ELR (cell line): ENCODE measurements around the gene RHOV.

Experiments
- DNase-seq: peaks from one replicate; pipeline ENCODE4 v3.0.0-alpha.2; 2015; ENCODE audit warnings: low read depth

The RHOV gene

DNA sequence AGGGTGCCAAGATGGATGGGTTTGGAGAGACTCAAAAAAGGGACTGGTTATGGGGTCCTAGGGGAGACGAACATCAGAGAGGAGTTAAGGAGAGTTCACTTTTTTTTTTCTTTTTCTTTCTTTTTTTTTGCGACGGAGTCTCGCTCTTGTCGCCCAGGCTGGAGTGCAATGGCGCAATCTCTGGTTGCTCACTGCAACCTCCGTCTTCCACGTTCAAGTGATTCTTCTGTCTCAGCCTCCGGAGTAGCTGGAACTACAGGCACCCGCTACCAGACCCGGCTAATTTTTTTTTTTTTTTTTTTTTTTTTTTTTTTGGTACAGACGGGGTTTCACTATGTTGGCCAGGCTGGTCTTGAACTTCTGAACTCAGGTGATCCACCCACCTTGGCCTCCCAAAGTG lies 29.0 kb downstream of the RHOV start:
- DNase-seq: no peak

DNA sequence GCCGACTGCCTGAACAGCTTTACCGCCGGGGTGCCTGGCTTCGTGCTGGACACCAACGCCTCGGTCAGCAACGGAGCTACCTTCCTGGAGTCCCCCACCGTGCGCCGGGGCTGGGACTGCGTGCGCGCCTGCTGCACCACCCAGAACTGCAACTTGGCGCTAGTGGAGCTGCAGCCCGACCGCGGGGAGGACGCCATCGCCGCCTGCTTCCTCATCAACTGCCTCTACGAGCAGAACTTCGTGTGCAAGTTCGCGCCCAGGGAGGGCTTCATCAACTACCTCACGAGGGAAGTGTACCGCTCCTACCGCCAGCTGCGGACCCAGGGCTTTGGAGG lies 29.4 kb downstream of the RHOV start:
- peak; percentile 31 for DNase-seq

DNA sequence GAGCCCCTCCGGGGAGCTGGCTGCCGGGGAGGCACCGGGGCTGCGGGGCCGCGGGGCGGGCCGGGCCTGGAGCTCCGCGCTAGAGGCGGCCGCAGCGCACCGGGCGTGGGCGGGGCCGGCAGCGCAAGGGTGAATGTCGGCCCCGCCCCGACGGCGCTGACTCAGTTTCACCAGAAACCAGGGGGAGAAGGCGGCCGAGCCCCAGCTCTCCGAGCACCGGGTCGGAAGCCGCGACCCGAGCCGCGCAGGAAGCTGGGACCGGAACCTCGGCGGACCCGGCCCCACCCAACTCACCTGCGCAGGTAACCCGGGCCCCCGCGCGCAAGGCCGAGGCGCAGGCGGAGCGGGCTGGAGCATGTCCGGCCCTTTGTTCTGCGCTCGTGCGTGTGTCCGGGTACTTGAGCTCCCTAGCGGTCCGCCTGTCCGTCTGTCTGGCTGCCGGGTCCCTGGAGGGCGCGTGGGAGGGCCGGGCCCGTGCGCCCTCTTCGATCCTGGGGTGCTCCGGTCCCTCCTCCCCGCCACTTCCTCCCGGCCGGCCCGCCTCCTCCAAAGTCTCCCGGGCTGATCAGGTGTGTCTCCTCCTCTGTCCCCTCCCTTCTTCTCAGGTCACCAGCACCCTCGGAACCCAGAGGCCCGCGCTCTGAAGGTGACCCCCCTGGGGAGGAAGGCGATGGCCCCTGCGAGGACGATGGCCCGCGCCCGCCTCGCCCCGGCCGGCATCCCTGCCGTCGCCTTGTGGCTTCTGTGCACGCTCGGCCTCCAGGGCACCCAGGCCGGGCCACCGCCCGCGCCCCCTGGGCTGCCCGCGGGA lies 29.9 kb downstream of the RHOV start, which contains the start of gene SPINT1:
TSS of gene SPINT1 (plus strand) at position 164 of the 811 bp plus-strand sequence. CDS start at position 671, 507 bp downstream.
- DNase-seq: peak; percentile 16

DNA sequence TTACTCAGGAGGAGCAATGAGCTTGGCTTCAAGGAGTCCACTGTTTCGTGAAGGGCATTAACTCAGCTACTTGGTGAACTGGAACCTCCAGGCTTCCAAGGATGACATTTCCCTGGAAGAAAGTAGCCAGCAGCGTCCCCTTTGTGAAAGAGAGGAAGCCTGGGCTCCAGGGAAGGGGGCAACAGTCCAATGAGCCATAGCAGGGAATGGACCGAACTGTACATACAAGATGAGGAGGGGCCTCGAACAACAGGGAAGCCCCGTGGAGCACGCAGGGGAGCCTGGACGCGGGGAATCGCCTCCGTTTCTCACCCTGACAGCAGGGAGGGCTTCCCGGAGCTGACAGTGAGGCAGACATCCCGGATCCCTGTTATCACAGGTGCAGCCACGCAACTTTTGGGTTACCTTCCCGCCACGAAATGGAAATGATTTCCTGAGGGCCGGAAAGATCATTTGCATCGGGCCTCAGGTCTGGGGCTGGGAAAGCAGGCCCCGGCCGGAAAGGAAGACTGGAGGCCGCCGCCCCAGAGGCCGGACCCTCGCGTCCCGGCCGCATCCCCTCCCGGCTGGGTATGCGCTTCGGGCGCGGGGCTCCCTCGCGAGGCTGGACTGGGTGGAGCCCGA lies 30.7 kb downstream of the RHOV start:
- no peak for DNase-seq

DNA sequence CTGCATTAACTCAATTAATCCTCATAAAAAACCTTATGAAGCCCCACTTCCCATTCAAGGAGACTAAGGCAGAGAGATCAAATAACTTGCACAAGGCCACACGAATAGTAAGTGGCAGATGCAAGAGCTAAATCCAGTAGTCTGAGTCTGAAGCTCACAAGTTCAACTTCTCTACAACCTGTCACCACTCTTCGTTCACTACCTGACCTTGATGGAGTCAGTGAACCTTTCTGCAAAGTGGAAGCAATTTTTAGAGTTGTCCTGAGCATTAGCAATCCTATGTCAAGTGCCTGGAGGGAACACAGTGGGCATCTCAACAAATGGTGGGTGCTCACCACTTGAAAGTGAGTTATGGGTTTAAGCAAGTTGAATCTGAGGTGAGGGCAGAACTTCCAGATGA lies 32.3 kb downstream of the RHOV start:
- DNase-seq: no peak

DNA sequence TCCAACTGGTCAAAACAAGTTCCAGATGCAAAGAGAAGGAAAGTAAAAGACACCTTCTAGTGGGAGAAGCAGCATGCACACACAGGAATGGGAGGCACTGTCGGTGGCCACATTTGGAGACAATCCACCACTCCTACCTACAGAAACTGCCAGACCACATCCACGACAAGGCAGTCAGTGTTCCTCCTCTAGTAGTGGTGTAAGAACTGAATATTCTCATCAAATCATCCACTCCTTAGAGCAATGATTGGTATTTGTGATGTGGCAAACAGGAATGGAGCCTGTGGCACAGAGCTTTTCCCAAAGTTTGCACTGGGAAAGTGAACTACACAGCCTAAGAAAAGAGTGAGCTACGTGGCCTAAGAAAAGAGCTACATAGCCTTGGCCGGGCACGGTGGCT lies 35.3 kb downstream of the RHOV start:
- no peak for DNase-seq

DNA sequence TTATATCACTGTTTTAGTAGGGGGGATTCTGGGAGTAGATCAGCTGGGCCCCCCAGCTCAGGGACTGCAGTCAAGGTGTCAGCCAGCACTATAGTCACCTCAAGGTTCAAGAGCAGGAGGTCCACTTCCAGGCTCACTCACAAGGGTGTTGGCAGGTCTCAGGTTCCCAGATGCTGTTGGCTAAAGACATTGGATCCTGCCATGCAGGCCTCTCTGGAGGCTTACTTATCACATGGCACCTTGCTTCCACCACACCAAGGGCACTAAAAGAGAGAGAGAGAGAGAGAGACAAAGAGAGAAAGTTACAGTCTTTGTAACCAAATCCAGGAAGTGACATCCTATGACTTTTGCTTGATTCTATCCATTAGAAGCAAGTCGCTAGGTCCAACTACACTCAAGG lies 38.0 kb downstream of the RHOV start:
- no peak for DNase-seq

DNA sequence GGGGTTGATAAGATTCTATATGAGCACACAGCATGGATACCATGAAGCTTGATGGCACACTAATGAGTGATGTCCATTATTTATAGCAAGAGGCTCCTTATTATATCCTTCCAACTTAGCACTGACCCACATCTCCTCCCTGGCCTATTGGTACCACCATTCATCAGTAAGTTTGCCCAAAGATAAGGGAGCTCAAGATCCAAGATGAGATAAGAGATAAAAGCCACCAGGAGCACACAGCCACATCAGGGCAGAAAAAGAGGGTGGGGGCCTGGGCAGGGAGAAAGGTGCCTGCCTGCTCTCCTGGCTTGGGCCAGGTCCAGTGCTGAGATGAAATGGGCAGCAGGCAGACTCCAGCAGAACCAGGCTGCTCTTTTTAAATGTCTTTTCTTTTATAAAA lies 41.1 kb downstream of the RHOV start:
- no peak for DNase-seq

DNA sequence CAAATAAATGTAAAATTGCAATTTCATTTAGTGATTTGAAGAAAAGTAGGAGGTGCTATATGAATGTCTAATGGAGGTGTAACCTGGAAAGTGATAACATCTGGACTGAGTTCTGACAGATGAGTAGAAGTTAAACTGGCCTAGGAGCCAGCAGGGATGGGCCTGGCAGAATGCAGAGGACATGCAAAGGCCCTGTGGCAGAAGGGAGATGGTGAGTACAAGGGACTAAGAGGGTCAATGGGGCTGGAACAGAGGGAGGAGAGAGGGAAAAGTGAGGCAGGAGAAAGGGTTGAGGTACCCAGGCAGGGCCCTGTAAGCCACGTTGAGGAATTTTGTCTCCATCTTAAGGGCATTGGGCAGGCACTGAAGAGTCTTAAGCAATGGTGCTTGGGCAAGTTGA lies 42.2 kb downstream of the RHOV start:
- DNase-seq: no peak

DNA sequence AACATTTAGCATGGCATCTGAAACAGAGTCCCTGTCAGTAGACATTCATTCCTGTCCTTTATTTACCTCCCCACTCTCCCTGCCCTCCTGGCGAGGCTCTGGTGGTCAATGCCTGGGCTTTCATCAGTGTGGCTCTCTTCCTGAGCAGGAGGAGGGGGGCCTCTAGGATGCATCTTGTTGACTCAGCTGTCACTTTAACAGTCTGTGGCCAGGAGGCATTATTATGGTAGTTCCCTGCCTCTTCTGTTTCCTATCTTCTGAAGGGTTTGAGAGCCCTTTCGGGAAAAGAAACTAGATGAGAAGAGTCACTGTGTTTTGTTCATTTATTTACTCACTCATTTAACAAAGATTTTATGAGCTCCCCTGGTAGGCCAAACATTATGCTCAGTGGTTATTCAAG lies 43.1 kb downstream of the RHOV start:
- no peak for DNase-seq

DNA sequence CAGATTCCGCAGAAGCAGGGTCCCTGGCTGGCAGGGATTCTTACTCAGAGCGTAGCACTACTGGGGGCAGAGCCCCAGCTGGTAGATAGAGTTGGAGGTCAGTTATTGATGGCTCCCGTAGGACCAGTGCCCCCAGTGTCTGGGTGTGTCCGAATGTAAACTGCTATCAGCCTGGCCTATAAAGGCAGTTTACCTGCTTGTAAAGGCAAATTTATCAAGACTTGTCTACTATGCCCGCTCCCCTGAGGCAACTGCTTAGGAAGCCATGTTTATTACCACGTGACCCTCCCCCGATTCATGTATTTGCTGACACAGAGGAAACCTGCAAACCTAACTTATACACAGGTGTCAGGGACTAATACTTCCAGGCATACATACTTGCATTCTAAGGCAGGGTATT lies 44.9 kb downstream of the RHOV start:
- no peak for DNase-seq

DNA sequence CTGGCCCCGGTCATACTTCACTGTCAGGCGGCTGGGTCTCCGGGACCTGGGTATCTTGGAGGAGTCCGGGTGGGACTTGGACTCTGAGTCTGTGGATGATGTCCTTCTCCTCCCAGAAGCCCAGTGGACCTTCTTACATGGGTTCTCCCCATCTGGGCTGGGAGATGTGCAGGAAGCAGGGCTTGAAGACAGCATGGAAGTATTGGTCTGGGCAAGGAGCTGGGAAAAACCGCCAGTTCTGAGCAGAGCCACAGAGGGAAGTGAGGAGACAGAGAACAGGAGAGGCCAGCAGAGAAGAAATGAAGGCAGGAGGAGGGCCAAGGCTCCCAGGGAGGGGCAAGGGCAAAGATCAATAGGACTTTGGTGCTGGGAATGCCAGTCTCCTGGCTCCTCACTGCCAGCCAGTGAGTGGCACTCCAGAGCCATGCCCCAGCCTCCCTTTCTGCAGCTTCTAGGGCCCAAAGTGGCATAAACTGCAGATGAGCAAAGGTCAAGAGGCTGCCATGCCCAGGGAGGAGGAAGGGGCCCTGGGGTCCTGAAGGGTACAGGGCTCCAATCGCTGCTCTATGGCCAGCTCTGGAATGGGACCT lies 45.5 kb downstream of the RHOV start, which contains the start of gene PPP1R14D:
TSS of gene PPP1R14D (minus strand) at position 262 of the 590 bp plus-strand sequence. CDS start at position 195, 67 bp downstream.
- no peak for DNase-seq

DNA sequence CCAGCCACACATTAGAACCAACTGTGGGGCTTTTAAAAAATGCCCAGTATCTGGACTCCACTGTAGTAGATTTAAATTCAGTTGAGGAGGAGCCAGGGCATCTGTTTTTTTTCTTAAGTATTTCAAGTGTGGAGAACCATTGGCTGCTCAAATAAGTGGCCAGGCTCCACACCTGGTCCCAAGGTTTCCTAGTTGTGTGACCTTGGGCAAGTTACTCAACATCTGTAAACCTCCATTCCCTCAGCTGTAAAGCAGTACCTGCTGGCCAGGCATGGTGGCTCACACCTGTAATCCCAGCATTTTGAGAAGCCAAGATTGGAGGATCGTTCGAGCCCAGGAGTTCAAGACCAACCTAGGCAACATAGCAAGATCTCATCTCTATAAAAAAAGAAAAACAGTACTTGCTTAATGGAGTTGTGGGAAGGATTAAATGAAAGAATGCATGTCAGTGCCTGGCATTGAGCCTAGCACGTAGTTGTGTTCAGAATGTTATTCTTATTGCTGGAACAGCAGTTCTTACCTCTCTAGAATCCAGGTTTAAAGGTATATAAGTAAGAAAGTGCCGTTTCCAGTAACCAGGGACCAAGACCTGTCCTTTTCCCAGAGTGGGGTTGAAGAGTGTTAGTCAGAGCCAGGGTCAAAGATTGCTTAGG lies 47.5 kb downstream of the RHOV start:
- no peak for DNase-seq

DNA sequence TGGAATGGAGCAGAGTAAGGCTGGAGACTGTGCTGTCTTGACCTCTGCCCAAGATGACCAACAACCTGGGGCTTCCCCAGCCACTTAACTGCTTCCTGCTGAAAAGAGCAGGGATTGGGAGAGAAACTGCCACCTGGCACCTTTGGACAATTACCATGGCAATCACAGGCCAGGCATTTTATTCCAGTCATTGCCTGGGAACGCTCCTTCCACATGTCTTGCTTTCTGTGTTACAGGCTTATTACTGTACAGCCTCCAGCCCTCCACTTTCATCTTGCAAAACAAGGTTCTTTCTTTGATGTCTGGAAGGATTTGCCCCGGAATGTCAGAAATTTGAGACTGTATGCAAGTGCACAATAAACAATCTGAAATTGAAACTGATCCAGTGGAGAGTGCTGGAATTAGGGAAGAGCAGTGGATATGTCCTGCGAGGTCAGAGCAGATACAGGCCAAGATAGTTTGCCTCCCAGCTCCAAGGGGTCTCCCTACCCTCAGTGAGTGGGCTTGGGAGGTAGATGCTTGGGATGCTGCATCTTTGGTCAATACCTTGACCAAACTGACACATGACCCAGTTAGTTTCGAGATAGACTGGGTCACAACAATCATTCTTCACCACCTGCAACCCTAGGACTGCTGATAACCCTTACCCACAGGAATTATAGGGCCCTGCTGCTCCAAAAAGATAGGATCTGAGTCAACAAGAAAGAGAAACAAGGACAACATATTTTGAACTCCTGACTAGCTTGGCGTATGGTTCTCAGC lies 48.2 kb downstream of the RHOV start:
- peak; percentile 27 for DNase-seq

DNA sequence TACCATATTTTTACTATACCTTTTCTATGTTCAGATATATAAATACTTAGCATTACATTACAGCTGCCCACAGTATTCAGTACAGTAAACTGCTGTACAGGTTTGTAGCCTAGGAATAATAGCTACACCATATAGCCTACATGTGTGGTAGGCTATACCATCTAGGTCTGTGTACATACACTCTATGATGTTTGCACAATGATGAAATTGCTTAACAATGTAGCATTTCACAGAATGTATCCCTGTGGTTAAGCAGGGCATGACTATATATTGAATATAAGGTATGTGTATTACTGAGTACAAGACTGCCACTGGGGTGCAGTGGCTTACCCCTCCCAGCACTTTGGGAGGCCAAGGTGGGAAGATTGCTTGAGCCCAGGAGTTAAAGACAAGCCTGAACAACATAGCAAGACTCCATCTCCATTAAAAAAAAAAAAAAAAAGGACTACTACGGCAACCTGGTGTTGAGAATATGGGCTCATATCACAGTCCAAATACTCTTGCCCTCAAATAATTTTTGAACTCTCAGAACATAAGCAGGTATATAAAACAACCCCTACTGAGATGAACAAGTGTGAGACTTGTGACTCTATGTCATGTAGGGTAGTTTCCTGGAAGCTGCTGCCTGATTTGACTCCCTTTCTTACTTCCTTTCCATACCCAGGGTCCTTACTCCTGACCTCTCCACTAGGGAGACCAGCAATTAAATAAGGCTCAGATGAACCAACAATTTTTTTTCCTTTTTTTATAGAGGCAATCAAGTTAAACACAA lies 50.3 kb downstream of the RHOV start:
- peak; percentile 43 for DNase-seq
